Measurements from ENCODE around the gene PDE3B.
"Not testable (repeated sequence)": the region's sequence is repeated elsewhere in the genome, so short reads cannot be mapped to it uniquely, and the experiment has no call there.

PDE3B gene

GRCh38 chr11:14678350-14678749 is 34.7 kb downstream of the PDE3B start:
- no peak overlapping the region for H3K4me3 ChIP-seq (ENCODE audit: low read length)
- DNase-seq (ENCODE audit: low read depth), result no peak
- no peak for TF ChIP-seq CTCF (conservative IDR thresholded peaks at IDR 0.05; ENCODE audit: low read length)

GRCh38 chr11:14679662-14680061 is 36.1 kb downstream of the PDE3B start:
- TF ChIP-seq CTCF (conservative IDR thresholded peaks at IDR 0.05; ENCODE audit: low read length), result no peak
- H3K4me3 ChIP-seq (ENCODE audit: low read length), result no peak overlapping the region
- no peak for DNase-seq (ENCODE audit: low read depth)

DNA sequence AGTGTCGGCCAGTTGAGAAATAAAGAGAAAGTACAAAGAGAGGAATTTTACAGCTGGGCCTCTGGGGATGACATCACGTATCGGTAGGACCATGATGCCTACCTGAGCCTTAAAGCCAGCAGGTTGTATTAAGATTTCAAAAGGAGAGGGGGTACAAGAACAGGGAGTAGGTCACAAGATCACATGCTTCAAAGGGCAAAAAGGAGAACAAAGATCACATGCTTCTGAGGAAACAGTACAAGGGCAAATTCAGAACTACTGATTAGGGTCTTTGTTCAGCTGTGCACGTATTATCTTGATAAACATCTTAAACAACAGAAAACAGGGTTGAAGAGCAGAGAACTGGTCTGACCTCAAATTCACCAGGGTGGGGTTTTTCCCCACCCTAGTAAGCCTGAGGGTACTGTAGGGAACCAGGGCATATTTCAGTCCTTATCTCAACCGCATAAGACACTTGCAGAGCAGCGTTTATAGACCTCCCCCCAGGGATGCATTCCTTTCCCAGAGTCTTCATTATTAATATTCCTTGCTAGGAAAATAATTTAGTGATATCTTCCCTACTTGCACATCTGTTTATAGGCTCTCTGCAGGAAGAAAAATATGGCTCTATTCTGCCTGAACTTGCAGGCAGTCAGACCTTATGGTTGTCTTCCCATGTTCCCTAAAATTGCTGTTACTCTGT is 40.8 kb downstream of the PDE3B start:
- not testable (repeated sequence) for DNase-seq (ENCODE audit: low read depth); H3K4me3 ChIP-seq (ENCODE audit: low read length)

GRCh38 chr11:14687456-14687855 is 43.9 kb downstream of the PDE3B start:
- no peak for DNase-seq (ENCODE audit: low read depth)
- no peak for TF ChIP-seq CTCF (conservative IDR thresholded peaks at IDR 0.05; ENCODE audit: low read length)
- no peak overlapping the region for H3K4me3 ChIP-seq (ENCODE audit: low read length)

DNA sequence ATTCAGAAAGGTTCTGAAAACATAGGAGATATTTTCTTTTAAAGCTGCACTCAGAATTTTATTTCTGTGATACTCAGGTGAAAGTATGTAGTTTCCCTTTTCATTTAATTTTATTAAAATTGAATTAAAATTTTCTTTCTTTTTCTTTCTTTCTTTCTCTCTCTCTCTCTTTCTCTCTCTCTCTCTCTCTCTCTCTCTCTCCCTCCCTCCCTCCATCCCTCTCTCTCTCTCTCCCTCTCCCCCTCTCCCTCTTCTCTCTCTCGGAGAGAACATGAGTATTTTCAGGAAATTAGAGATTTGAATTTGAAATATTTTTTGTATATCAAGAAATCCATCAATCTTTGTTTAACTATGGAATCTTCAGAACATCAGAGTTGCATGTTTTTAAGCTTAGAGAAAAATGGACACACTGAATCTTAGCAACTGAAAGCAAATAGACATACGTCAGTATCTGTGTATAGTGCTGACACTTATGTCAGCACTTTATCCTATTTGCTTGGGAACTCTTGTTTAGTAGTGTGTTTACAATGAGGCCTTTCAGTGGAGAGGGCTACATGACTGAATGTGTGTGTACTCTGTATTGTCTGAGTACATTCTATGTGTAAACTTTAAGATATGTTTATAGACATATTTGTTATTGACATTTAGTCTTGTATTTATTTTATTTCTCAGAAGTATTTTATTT is 44.5 kb downstream of the PDE3B start:
- no peak for DNase-seq (ENCODE audit: low read depth)
- TF ChIP-seq CTCF (conservative IDR thresholded peaks at IDR 0.05; ENCODE audit: low read length), result no peak
- H3K4me3 ChIP-seq (ENCODE audit: low read length), result no peak overlapping the region

DNA sequence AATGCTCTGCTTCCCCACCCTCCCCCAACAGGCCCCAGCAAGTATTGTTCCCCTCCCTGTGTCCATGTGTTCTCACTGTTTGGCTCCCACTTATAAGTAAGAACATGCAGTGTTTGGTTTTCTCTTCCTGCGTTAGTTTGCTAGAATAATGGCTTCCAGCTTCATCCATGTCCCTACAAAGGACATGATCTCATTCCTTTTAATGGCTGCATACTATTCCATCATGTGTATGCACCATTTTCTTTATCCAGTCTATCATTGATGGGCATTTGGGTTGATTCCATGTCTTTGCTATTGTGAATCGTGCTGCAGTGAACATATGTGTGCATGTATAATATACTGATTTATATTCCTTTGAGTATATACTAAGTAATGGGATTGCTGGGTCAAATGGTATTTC is 52.1 kb downstream of the PDE3B start:
- not testable (repeated sequence) for DNase-seq (ENCODE audit: low read depth); H3K4me3 ChIP-seq (ENCODE audit: low read length)

DNA sequence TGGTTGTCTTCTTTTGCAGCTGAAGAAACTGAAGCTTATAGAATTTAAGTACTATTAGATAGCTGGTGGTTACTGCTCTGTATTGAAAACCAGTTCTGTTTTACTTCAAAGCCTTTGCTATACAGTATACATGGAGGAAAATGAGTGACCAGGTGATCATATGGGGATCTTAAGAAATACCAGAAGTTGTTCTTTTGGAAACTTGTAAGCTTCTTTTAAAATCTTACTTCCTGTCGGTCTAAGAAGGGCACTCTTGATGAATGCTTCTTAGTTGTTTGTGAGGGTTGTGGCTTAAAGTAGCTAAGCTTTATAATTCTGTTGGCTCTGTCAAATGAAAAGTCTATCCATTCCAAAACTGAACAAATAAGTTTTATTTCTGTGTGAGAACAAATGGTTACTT is 55.2 kb downstream of the PDE3B start:
- no peak for TF ChIP-seq CTCF (conservative IDR thresholded peaks at IDR 0.05; ENCODE audit: low read length)
- H3K4me3 ChIP-seq (ENCODE audit: low read length), result no peak overlapping the region
- DNase-seq (ENCODE audit: low read depth), result no peak

GRCh38 chr11:14700593-14700992 is 57.0 kb downstream of the PDE3B start:
- no peak for TF ChIP-seq CTCF (conservative IDR thresholded peaks at IDR 0.05; ENCODE audit: low read length)
- no peak for DNase-seq (ENCODE audit: low read depth)
- H3K4me3 ChIP-seq (ENCODE audit: low read length), result no peak overlapping the region
